Ishikawa (cell line): ENCODE data around the gene TATDN3.
A peak's percentile ranks its signal among the peaks of the same experiment; 100 is the strongest.

ENCODE experiments used
- CEBPB ChIP-seq: IDR thresholded peaks from 2 replicates; pipeline ENCODE4 v1.6.1; 2012
- CREB1 ChIP-seq: IDR thresholded peaks from 2 replicates; pipeline ENCODE4 v1.6.1; 2012; ENCODE audit warnings: low read depth
- EGR1 ChIP-seq: IDR thresholded peaks from 2 replicates; pipeline ENCODE4 v1.6.1; 2012
- EP300 ChIP-seq: IDR thresholded peaks from 2 replicates; pipeline ENCODE4 v1.6.1; 2012; ENCODE audit warnings: borderline replicate concordance
- FOXM1 ChIP-seq: IDR thresholded peaks from 2 replicates; pipeline ENCODE4 v1.6.1; 2012; ENCODE audit warnings: low read depth, borderline replicate concordance
- MAX ChIP-seq: IDR thresholded peaks from 2 replicates; pipeline ENCODE4 v1.6.1; 2012
- NFIC ChIP-seq: IDR thresholded peaks from 2 replicates; pipeline ENCODE4 v1.6.1; 2012
- RAD21 ChIP-seq: IDR thresholded peaks from 2 replicates; pipeline ENCODE4 v1.6.1; 2012; ENCODE audit warnings: low read depth
- REST ChIP-seq: IDR thresholded peaks from 2 replicates; pipeline ENCODE4 v1.6.1; 2012; ENCODE audit warnings: low read depth, mild to moderate bottlenecking
- TAF1 ChIP-seq: IDR thresholded peaks from 2 replicates; pipeline ENCODE4 v1.6.1; 2012; ENCODE audit warnings: low read depth, mild to moderate bottlenecking
- TCF12 ChIP-seq: IDR thresholded peaks from 2 replicates; pipeline ENCODE4 v1.6.1; 2012; ENCODE audit warnings: low read depth
- TEAD4 ChIP-seq: IDR thresholded peaks from 2 replicates; pipeline ENCODE4 v1.6.1; 2012
- USF1 ChIP-seq: IDR thresholded peaks from 2 replicates; pipeline ENCODE4 v1.6.1; 2012
- YY1 ChIP-seq: IDR thresholded peaks from 2 replicates; pipeline ENCODE4 v1.6.1; 2012; ENCODE audit warnings: low read depth
- ZBTB7A ChIP-seq: IDR thresholded peaks from 2 replicates; pipeline ENCODE4 v1.6.1; 2012; ENCODE audit warnings: low read depth

TATDN3 gene

GRCh38 chr1:212822956-212823355, 31.3 kb downstream of the TATDN3 start:
- TF ChIP-seq REST = no peak
- no peak for TF ChIP-seq ZBTB7A
- no peak for TF ChIP-seq FOXM1
- TF ChIP-seq YY1 = no peak
- no peak for TF ChIP-seq EP300
- no peak for TF ChIP-seq CEBPB
- no peak for TF ChIP-seq RAD21
- TF ChIP-seq MAX = no peak
- no peak for TF ChIP-seq EGR1
- no peak for TF ChIP-seq TAF1
- TF ChIP-seq USF1 = no peak
- no peak for TF ChIP-seq TEAD4
- TF ChIP-seq NFIC = no peak
- no peak for TF ChIP-seq CREB1
- TF ChIP-seq TCF12 = no peak

GRCh38 chr1:212824201-212824600, 32.5 kb downstream of the TATDN3 start:
- no peak for TF ChIP-seq RAD21
- TF ChIP-seq EP300 = no peak
- no peak for TF ChIP-seq MAX
- TF ChIP-seq CREB1 = no peak
- TF ChIP-seq EGR1 = no peak

- TF ChIP-seq MAX = no peak
- TF ChIP-seq USF1 = 0 out of 2 replicates have a peak, but pooled peaks have one; percentile 11
Observed at GRCh38 chr1:212825798-212826452, 34.2 kb downstream of the TATDN3 start.

- TF ChIP-seq EGR1 (no peak), TAF1 (no peak), TEAD4 (no peak), MAX (no peak), FOXM1 (no peak), TCF12 (no peak), EP300 (no peak), YY1 (no peak)
Observed at GRCh38 chr1:212827171-212827776, 35.6 kb downstream of the TATDN3 start.

GRCh38 chr1:212827831-212828278, 36.2 kb downstream of the TATDN3 start:
- TF ChIP-seq RAD21 (no peak), REST (no peak), TCF12 (no peak), YY1 (no peak), CREB1 (no peak), CEBPB (no peak), NFIC (no peak), TEAD4 (no peak), TAF1 (no peak), USF1 (no peak), MAX (no peak), ZBTB7A (no peak), FOXM1 (no peak), EP300 (no peak), EGR1 (no peak)
